Stimulated activated effector memory CD8-positive, alpha-beta T cell treated with anti-CD3 and anti-CD28 coated beads, Interleukin-12 subunit alpha, Interleukin-12 subunit beta, amount 100 ng/mL, for 72 hours (primary cell): Measurements from ENCODE around the gene RBPJ.
A peak's percentile ranks its signal among the peaks of the same experiment; 100 is the strongest.
"Not testable (repeated sequence)": the region's sequence is repeated elsewhere in the genome, so short reads cannot be mapped to it uniquely, and the experiment has no call there.

ENCODE experiments used
- ATAC-seq: fragments of 150-1000 bp; cut with Tn5 transposase; 2 replicates; pipeline ENCODE4 v1.10.0; 2021
- DNase-seq, 2 donors: peaks; one replicate each; pipeline ENCODE4 v3.0.0; 2021 to 2022; ENCODE audit warnings: low spot score in 2 of 2
- H3K27ac Mint-ChIP-seq: one replicate; pipeline ENCODE4 v1.8.0; 2022; ENCODE audit warnings: mild to moderate bottlenecking, mixed read lengths
- H3K36me3 Mint-ChIP-seq: one replicate; pipeline ENCODE4 v1.8.0; 2022; ENCODE audit warnings: mild to moderate bottlenecking, mixed read lengths
- H3K4me1 Mint-ChIP-seq: one replicate; pipeline ENCODE4 v1.8.0; 2022; ENCODE audit warnings: mixed read lengths
- H3K4me3 Mint-ChIP-seq: one replicate; pipeline ENCODE4 v1.8.0; 2022; ENCODE audit warnings: mild to moderate bottlenecking, mixed read lengths
- H3K9me3 Mint-ChIP-seq: one replicate; pipeline ENCODE4 v1.8.0; 2022; ENCODE audit warnings: mixed read lengths

RBPJ gene

GRCh38 chr4:26402017-26402416 is 81.2 kb downstream of the RBPJ start:
- not testable (repeated sequence) for DNase-seq, ATAC-seq, H3K4me3 Mint-ChIP-seq, H3K9me3 Mint-ChIP-seq
- Mint-ChIP-seq H3K36me3 (peaks cover 100% of the 10 kb centered on the region), H3K4me1 (peaks cover 22% of the 10 kb centered on the region), H3K27ac (peak overlapping the region; percentile 73)

- DNase-seq = no peak
- Mint-ChIP-seq H3K4me3 (no peak overlapping the region), H3K36me3 (peaks cover 100% of the 10 kb centered on the region), H3K4me1 (peaks cover 22% of the 10 kb centered on the region), H3K27ac (peak overlapping the region; percentile 73), H3K9me3 (peaks cover 5% of the 10 kb centered on the region)
- ATAC-seq = no peak
These were observed 81.6 kb downstream of the RBPJ start for GRCh38 chr4:26402458-26402857.

GRCh38 chr4:26404743-26405206 is 84.0 kb downstream of the RBPJ start:
- Mint-ChIP-seq H3K9me3 (peaks cover 5% of the 10 kb centered on the region), H3K27ac (no peak overlapping the region), H3K4me1 (peaks cover 22% of the 10 kb centered on the region), H3K36me3 (peaks cover 100% of the 10 kb centered on the region), H3K4me3 (no peak overlapping the region)
- no peak for DNase-seq
- no peak for ATAC-seq

- Mint-ChIP-seq H3K4me3 (no peak overlapping the region), H3K9me3 (peaks cover 5% of the 10 kb centered on the region), H3K4me1 (peaks cover 22% of the 10 kb centered on the region), H3K36me3 (peaks cover 100% of the 10 kb centered on the region), H3K27ac (peak overlapping the region; percentile 35)
- no peak for ATAC-seq
- no peak for DNase-seq
These were observed 85.6 kb downstream of the RBPJ start for GRCh38 chr4:26406346-26406975.

- ATAC-seq (no peak), DNase-seq (no peak)
- H3K27ac Mint-ChIP-seq = peak overlapping the region; percentile 61
- H3K36me3 Mint-ChIP-seq = peaks cover 100% of the 10 kb centered on the region
- H3K4me1 Mint-ChIP-seq = peaks cover 17% of the 10 kb centered on the region
- H3K4me3 Mint-ChIP-seq = no peak overlapping the region
- H3K9me3 Mint-ChIP-seq = peaks cover 5% of the 10 kb centered on the region
These were observed 86.7 kb downstream of the RBPJ start for GRCh38 chr4:26407476-26407875.

GRCh38 chr4:26410385-26411293 is 89.8 kb downstream of the RBPJ start:
- peak; percentile 55 for ATAC-seq
- Mint-ChIP-seq H3K4me3 (no peak overlapping the region), H3K36me3 (peaks cover 100% of the 10 kb centered on the region), H3K9me3 (peaks cover 5% of the 10 kb centered on the region), H3K27ac (no peak overlapping the region), H3K4me1 (peaks cover 9% of the 10 kb centered on the region)
- DNase-seq = no peak

GRCh38 chr4:26412381-26413372 is 91.9 kb downstream of the RBPJ start:
- ATAC-seq = no peak

GRCh38 chr4:26413582-26413981 is 92.8 kb downstream of the RBPJ start:
- H3K27ac Mint-ChIP-seq = no peak overlapping the region
- H3K9me3 Mint-ChIP-seq = no peaks in the 10 kb centered on the region
- DNase-seq (no peak), ATAC-seq (no peak)
- peaks cover 100% of the 10 kb centered on the region for H3K36me3 Mint-ChIP-seq
- H3K4me3 Mint-ChIP-seq = no peak overlapping the region
- peaks cover 5% of the 10 kb centered on the region for H3K4me1 Mint-ChIP-seq

More at GRCh38 chr4:26412381-26413372, 91.9 kb downstream of the RBPJ start:
- peaks cover 5% of the 10 kb centered on the region for H3K4me1 Mint-ChIP-seq
- no peak overlapping the region for H3K27ac Mint-ChIP-seq
- DNase-seq = no peak
- peaks cover 100% of the 10 kb centered on the region for H3K36me3 Mint-ChIP-seq
- no peak overlapping the region for H3K4me3 Mint-ChIP-seq
- no peaks in the 10 kb centered on the region for H3K9me3 Mint-ChIP-seq

GRCh38 chr4:26418107-26418506 is 97.3 kb downstream of the RBPJ start:
- H3K4me1 Mint-ChIP-seq = peaks cover 8% of the 10 kb centered on the region
- no peak for DNase-seq
- H3K27ac Mint-ChIP-seq = no peak overlapping the region
- H3K4me3 Mint-ChIP-seq = no peak overlapping the region
- H3K9me3 Mint-ChIP-seq = no peaks in the 10 kb centered on the region
- no peak for ATAC-seq
- H3K36me3 Mint-ChIP-seq = peaks cover 100% of the 10 kb centered on the region

- no peak overlapping the region for H3K4me3 Mint-ChIP-seq
- H3K27ac Mint-ChIP-seq = no peak overlapping the region
- H3K9me3 Mint-ChIP-seq = no peaks in the 10 kb centered on the region
- DNase-seq (no peak), ATAC-seq (no peak)
- H3K36me3 Mint-ChIP-seq = peaks cover 100% of the 10 kb centered on the region
- H3K4me1 Mint-ChIP-seq = peaks cover 7% of the 10 kb centered on the region
These were observed 98.0 kb downstream of the RBPJ start for GRCh38 chr4:26418850-26419249.

GRCh38 chr4:26420438-26420837 is 99.6 kb downstream of the RBPJ start:
- Mint-ChIP-seq H3K9me3 (no peaks in the 10 kb centered on the region), H3K4me3 (no peak overlapping the region), H3K27ac (no peak overlapping the region), H3K4me1 (peaks cover 7% of the 10 kb centered on the region), H3K36me3 (peaks cover 100% of the 10 kb centered on the region)
- DNase-seq (no peak), ATAC-seq (no peak)

- H3K9me3 Mint-ChIP-seq = no peaks in the 10 kb centered on the region
- DNase-seq = no peak
- peaks cover 100% of the 10 kb centered on the region for H3K36me3 Mint-ChIP-seq
- H3K4me1 Mint-ChIP-seq = peaks cover 7% of the 10 kb centered on the region
- no peak overlapping the region for H3K27ac Mint-ChIP-seq
- ATAC-seq = no peak
- no peak overlapping the region for H3K4me3 Mint-ChIP-seq
These were observed 100.1 kb downstream of the RBPJ start for GRCh38 chr4:26420913-26421312.

- H3K4me1 Mint-ChIP-seq = peaks cover 24% of the 10 kb centered on the region
- H3K36me3 Mint-ChIP-seq = peaks cover 100% of the 10 kb centered on the region
- ATAC-seq = no peak
- DNase-seq = no peak
- H3K9me3 Mint-ChIP-seq = no peaks in the 10 kb centered on the region
- H3K4me3 Mint-ChIP-seq = no peak overlapping the region
- H3K27ac Mint-ChIP-seq = no peak overlapping the region
These were observed 103.3 kb downstream of the RBPJ start for GRCh38 chr4:26424153-26424552.

GRCh38 chr4:26424838-26425237 is 104.0 kb downstream of the RBPJ start:
- DNase-seq = no peak
- no peak for ATAC-seq
- H3K27ac Mint-ChIP-seq = no peak overlapping the region
- H3K4me3 Mint-ChIP-seq = no peak overlapping the region
- H3K4me1 Mint-ChIP-seq = peaks cover 24% of the 10 kb centered on the region
- H3K9me3 Mint-ChIP-seq = no peaks in the 10 kb centered on the region
- H3K36me3 Mint-ChIP-seq = peaks cover 100% of the 10 kb centered on the region

GRCh38 chr4:26425953-26426352 is 105.1 kb downstream of the RBPJ start:
- ATAC-seq = no peak
- Mint-ChIP-seq H3K9me3 (no peaks in the 10 kb centered on the region), H3K27ac (no peak overlapping the region), H3K4me1 (peaks cover 24% of the 10 kb centered on the region), H3K36me3 (peaks cover 100% of the 10 kb centered on the region), H3K4me3 (no peak overlapping the region)
- no peak for DNase-seq
